Stimulated activated CD4-positive, alpha-beta T cell treated with anti-CD3 and anti-CD28 coated beads, Interleukin-15, amount 100 ng/mL, for 24 hours (primary cell): Measurements from ENCODE around the gene SAMHD1.
"Not testable (repeated sequence)": the region's sequence is repeated elsewhere in the genome, so short reads cannot be mapped to it uniquely, and the experiment has no call there.

Source experiments
- DNase-seq: peaks from one replicate; pipeline ENCODE4 v3.0.0-alpha.2; 2020

The SAMHD1 gene

DNA sequence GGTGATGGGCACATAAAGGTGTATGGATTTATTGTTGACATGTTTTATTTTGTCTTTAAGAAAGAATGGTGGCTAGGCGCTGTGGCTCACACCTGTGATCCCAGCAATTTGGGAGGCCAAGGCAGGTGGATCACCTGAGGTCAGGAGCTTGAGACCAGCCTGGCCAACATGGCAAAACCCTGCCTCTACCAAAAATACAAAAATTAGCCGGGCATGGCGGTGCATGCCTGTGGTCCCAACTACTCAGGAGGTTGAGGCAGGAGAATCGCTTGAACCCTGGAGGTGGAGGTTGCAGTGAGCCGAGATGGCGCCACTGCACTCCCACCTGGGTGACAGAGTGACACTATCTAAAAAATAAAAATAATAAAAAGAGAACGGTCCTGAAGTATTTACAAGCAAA is 45.4 kb downstream of the SAMHD1 start:
- DNase-seq: not testable (repeated sequence)

DNA sequence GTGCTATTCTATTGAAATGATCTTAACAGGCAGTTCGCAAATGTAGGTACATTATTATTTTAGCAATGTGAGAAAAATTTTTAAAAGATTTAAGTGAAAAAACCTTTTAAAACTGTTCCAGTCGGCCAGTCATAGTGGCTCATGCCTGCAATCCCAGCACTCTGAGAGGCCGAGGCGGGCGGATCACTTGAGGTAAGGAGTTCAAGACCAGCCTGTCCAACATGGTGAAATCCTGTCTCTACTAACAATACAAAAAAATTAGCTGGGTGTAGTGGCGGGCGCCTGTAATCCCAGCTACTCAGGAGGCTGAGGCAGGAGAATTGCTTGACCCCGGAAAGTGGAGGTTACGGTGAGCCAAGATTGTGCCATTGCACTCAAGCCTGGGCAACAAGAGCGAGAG is 45.9 kb downstream of the SAMHD1 start:
- not testable (repeated sequence) for DNase-seq

DNA sequence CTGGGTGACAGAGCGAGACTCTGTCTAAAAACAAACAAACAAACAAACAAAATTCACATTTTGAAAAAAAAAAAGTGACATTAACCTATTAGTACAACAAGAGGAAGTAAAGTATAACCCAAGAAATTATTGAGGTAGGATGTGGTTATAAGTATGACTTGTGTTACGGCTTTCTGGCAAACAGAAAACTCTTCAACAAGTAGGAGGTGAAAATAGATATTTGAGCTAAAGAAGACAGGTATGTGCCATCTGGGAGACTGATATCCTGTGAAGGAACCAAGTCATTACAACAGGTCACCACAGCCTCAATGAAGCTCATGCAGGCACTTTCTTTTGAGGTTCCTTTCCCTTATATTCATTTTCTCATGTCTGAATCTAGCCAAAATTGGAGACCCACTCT is 46.8 kb downstream of the SAMHD1 start:
- no peak for DNase-seq

DNA sequence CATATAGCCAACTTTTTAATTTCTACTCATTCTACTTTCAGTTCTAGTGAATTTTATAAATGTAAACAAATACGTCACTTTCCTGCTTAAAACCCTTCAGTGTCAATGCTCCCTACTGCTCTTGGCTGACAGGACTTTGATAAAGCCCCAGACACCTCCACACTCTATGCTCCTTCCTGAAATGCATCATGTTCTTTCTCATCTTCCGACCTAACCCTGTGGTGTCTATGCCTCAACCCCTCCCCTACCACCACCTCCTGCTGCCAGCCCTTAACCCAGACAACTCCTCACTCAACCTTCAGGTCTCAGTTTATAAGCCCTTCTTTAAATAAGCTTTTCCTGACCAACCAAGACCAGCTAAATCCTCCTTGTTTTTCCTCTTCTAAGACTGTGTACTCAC is 56.5 kb downstream of the SAMHD1 start:
- DNase-seq: peak; percentile 11

DNA sequence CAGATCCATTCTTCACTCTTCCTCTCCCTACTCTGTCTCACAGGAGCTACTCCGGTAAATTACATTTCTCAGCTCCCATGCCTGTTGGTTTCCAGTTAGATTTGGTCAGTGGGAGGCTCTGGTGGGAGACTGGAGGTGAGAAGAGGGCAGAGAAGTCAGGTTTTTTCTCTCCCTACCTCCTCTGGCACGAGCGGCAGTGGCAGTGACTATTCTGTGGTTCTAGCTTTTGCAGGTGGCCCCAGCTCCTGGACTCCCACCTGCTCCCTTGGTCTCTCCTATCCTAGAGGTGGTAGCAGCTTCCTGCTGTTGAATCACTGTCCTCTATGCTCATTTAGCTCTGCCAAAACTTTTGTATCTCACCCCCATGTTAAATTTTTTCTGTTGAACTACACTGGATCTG is 57.7 kb downstream of the SAMHD1 start:
- DNase-seq: no peak

DNA sequence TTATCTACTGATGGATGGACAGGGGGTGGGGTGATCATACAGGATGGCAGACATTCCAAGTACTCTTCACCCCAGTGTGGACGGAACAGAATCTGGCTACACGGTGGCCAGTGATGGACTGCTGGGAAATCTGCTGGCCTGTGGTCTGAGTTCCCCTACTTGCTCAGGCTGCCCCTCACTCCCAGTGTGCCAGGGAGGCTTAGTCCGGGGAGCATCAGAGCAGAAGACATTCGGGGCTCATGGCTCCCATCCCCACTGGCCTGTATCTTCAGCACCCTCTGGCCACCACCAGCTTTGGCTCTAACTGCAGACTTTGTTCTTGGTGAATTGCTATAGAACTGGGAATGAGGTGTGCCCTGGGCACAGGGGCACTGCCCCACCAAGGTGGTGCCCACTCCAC is 60.3 kb downstream of the SAMHD1 start:
- no peak for DNase-seq

DNA sequence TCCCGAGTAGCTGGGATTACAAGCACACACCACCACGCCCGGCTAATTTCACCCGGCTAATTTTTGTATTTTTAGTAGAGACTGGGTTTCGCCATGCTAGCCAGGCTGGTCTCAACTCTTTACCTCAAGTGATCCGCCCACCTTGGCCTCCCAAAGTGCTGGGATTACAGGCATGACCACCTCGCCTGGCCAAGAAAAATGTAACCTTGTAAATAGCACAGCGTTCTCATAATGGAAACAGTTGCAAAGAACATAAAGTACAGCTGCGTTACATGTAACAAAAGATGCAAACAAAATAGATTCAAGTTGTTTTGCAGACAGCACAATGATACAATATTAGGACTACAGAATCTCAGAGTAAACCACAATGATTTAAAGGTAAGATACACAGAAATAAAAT is 60.9 kb downstream of the SAMHD1 start:
- no peak for DNase-seq

DNA sequence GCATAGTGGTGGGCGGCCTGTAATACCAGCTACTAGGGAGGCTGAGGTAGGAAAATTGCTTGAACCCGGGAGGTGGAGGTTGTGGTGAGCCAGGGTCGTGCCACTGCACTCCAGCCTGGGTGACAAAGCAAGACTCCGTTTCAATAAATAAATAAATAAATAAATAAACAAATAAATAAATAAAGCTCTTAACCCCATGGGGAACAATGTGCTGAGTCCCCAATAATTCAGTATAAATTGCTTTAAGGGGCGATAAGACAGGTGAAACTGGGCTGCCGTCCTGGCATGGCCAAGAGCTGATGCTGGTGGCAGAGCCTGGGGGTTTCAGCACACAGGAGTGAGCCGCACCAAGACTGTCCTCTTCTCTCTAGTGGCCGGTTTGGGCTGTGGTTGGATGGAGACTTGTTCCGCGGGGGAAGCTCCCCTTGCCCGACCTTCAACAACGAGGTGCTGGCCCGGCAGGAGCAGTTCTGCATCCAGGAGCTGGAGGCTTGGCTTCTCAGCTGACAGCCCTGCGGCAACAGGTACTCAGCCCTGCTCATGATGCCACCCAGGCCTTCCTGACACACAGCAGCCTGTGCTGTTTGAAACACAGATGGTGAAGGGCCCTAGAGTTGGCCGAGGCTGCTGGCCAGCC is 62.5 kb downstream of the SAMHD1 start:
- DNase-seq: no peak

DNA sequence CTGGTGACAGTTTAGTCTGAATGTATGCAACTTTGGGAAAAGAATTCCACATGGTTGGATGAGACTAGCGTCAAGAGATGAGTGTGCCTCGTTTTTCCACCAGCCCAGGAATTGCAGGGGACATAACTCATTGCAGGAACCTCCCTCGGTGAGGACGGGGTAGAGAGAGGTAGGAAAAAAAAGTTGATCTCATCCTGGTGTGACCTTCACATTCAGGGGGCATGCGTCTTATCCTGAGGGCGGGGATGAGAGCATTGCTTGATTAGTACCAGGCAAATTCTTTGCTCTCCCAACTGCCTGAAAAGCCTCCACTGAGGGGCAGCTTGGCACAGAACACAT is 63.8 kb downstream of the SAMHD1 start:
- no peak for DNase-seq

DNA sequence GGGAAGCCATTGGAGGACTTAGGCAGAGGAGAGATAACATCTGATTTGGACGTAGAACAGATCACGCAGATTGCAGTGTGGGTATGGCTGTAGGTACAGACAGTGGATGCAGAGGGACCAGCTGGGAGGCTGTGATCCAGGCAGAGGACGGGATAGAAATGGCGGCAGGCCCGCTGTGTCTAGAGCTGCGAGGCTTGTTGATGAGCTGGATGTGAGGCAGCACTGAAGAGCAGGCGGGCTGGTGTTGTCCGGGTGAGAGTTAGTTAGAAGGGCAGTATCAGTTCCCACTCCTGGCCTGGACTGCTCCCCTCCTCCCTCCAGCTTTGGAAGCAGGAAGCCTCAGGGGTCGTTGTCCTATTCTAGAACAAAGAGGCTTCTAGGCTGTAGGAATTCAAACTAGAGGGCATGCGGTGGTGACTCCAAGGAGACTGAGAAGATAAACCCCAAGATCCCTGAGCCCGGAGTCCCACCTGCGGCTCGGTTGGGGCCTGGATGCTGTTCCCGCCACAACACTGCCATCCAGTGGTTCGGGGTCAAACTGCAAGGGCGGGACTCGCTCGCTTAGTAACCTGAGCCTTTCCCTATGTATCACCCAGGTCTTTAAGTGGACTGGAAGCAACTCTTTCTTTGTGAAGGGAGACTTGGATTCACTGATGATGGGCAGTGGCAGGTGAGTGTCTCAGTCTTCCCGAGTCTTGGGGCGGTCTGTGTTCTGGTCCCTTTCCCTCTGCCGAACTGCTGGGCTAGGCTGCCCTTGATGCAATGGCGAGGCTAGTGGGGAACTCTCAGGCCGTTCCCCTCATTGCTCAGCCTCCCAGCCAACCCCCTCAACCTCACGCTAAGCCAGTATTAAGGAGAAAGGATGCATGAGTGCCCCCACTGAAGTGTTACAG is 64.4 kb downstream of the SAMHD1 start:
- DNase-seq: peak; percentile 89

DNA sequence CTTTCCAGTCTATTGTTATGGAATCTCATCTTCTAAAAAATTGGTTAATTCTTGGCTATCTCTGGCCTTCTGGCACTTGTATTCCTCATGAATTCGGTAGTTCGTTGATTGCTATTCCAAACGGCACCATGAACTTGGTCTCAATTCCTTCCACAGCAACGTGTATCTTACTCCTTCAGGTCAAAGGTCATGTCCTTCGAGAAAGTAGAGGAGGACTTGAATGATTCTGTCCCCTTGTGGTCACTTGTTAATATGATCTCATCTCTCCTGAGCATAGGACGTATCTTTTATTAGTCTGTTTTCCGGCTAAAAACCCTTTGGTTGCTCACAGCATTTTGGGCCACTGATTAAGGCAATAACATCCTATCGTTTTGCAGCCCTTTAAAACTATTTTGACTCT is 66.2 kb downstream of the SAMHD1 start:
- no peak for DNase-seq

DNA sequence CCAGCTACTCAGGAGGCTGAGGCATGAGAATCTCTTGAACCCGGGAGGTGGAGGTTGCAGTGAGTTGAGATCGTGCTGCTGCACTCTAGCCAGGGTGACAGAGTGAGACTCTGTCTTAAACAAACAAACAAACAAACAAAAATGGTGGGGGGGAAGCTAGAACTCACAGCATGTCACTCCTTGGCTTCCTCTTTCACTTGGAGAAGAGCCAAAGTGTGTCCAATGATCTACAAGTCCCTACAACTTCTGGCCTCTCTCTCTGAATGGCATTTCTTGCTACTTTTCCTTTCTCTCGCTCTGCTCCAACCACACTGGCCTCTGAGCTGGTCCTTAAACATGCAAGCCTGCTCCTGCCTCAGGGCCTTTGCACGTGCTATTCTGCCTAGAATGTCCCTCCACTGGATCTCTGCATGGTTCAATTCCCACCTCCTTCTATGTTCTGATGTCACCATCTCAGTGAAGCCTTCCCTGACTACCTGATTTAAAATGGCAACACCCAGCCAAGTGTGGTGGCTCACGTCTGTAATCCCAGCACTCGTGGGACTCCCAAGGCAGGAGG is 67.5 kb downstream of the SAMHD1 start:
- DNase-seq: no peak

DNA sequence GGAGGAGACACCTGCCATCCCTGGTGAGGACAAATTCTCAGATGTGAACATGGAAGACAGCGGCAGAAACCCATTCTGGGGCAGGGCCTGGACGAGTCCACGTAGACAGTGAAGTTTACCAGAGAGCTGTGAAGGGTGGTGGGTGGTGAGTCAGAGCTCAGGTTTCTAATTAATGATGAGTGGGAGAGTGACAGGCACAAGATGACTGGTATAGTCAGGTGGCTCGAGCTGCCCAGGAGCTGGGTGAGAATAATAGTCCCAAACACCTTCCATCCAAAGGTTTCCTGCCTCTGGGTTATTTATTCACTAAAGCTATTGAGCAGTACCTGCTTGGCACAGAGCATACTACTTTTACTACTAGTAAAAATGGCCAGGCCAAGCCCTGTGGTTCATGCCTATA is 69.6 kb downstream of the SAMHD1 start:
- DNase-seq: peak; percentile 43

DNA sequence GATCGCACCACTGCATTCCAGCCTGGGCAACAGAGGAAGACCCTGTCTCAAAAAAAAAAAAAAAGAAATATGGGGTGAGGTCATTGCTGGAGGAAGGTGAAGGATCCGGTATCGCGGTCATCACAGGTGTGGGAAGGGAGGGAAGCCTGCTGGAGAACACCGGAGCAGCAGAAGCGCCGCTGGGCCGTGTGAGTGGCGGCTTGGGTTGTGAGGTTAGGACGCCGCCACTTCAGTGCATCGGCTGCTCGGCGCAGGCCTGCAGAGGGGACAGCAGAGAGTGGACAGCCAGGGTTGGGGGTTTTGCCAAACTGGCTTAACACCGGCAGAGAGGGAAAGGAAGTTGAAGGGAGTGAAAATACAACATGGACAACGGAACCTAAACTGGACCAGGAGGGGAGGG is 70.2 kb downstream of the SAMHD1 start:
- DNase-seq: no peak

DNA sequence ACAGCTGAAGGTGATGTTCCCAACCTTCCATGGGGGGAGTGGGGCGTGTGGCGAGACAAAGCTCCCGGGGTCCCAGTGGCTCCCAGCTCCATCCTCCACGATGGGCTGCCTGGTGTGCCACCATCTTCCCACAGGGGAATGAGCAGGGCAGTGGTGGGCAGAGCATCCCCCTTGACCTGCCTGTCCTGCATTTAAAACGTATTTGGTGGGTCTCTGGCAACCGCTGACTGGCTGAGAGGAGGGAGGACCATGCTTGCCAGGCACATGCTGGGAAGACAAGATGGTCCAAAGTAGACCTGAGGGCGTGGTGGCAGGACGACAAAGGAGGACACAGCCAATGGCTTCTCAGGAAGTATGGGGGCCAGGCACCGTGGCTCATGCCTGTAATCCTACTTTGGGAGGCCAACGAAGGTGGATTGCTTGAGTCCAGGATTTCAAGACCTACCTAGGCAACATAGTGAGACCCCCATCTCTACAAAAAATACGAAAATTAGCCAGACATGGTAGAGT is 70.7 kb downstream of the SAMHD1 start:
- DNase-seq: no peak

DNA sequence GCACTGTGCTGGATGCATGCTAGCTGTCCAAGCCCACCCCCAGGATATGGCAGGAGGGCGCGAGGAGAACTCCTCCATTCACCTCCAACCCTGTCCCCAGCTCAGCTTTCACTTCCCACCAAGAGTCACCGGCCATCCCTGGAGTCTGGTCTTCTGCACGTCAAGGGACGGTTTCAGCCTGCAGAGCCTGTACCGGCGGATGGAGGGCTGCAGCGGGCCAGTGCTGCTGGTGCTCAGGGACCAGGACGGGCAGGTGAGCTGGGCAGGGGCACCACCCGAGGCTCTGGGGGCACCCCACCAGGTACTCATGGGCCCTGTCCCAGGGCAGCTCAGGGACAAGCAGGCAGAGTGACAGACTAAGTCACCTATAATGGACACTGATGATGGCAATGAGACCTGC is 72.6 kb downstream of the SAMHD1 start:
- DNase-seq: no peak

DNA sequence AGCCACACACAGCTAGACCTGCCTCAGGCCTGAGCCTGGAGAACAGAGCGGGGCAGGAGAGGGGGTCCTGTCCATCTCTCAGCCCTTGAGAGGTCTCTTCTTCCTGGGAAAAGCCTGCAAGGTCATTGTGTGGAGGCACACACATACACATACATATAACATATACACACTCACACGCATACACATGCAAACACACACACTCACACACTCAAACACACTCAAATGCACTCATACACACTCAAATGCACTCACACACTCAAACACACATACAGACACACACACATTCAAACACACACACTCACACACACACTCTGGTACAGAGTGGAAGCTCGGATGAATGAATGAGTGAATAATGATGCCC is 75.1 kb downstream of the SAMHD1 start:
- DNase-seq: no peak

DNA sequence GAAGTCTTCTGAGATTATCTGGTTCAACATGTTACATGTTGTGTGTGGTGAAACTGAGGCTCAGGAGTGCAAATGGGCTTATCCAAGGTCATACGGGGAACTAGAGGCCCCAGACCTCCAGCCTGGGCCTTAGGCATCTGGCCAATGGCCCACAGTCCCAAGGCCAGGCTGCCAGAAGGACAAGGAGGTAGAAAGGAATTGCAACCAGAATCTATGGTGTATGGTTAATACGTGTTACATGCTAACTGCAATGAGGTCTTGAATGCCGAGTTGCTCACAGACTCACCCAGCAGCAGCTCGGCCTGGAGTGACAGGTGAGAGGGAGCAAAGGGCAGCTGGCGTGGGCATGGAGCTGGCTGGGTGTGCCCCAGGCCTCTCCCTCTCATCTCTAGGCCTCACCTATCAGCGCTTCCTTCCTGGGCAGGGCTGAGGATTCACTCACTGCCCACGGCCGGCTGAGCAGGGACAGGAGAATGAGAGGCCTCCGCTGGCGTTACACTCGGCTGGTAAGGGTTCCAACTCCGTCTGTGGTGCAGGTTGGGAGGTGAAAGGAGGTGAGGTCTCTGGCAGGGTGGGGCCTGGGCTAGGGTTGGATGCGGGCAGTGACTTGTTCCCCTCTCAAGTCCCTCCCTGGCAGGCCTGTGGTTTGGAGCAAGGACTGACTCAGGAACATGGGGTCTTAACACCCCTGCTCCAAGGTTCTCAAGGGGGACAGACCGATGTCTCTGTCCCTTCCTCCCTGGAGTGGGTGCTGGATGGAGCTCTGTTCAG is 75.6 kb downstream of the SAMHD1 start, which contains the start of gene TLDC2:
TSS of gene TLDC2 (plus strand) at position 437 of the 771 bp plus-strand sequence. CDS start at position 474, 37 bp downstream.
- DNase-seq: no peak

DNA sequence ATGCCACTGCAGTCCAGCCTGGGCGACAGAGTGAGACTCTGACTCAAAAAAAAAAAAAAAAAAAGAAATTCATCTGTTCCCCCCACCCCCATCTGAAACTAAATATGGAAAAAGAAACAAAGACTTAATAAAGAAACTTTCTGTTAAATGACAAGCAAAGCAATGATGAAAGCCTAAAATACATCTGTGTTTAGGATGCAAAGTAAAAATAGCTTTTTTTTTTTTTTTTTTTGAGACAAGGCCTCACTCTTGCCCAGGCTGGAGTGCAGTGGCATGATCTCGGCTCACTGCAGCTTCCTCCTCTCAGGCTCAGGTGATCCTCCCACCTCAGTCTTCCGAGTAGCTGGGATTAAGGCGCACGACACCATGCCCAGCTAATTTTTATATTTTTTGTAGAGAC is 76.4 kb downstream of the SAMHD1 start:
- not testable (repeated sequence) for DNase-seq

DNA sequence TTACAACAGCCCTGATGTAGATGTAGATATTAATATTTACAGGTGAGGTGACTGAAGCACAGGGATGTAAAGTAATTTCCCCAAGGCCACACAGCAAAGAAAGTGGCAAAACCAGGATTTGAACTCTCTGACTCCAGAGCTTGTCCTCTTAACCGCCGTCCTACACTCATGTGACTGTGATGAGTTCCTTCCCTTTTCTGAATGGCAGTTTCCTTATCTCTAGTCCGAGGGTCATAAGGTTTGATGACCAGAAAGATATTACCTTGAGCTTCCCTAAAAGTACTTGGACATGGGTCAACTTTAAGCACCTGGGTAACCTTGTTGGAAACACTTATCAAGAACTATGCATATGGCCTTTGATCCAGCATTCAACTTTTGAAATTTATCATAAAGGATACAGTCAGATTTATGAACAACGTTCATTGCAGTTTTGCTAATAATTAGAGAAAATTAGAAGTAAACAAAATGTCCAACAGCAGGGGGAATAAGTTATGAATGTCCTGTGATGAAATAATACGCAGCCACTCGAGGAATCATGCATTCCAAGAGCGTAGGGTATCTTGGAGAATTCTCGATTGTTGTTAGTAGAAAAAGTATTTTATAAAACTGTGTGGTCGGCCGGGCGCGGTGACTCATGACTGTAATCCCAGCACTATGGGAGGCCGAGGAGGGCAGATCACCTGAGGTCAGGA is 77.9 kb downstream of the SAMHD1 start:
- no peak for DNase-seq

DNA sequence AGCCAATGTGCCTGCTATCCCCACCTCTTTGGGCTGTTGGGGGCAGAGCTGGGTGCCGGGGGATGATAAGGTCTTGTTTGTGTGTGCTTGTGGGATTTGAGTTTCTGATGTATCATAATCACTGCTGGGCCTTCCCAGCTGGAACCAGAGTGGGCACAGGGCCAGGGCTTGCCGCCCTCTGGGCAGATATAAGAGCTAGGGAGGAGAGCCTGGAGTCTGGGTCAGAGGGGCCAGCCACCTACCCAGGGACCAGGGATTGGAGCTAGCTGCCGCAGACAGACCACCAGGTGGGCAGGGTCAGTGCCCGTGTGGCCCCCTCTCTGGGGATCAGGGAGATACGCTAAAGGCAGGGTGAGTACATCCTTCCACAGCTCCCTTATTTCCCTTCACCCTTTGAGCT is 78.7 kb downstream of the SAMHD1 start:
- DNase-seq: no peak
